GM21528 (cell line): ENCODE data around the gene RNASE8.

ENCODE experiments used
- ATAC-seq: cut with Tn5 transposase; IDR thresholded peaks from one replicate; pipeline ENCODE4 v1.9.1; 2021; ENCODE audit warnings: mild to moderate bottlenecking, moderate library complexity; ENCODE audit not compliant: unreplicated experiment, low FRiP score

RNASE8 gene

DNA sequence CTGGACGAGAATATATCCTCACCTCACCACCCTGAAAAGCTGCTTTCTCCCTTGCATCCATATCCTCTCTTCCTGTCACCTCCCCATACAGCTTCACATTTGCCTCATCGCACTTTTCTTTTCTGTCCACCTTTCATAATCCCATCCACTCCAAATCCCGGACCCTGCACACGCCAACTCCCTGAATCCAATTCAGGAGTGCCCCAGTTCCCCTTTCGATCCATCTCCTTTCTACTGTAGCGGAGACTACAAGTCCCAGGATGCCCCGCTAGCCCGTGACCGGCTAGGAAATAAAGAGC lies 45.7 kb downstream of the RNASE8 start:
- no peak for ATAC-seq

DNA sequence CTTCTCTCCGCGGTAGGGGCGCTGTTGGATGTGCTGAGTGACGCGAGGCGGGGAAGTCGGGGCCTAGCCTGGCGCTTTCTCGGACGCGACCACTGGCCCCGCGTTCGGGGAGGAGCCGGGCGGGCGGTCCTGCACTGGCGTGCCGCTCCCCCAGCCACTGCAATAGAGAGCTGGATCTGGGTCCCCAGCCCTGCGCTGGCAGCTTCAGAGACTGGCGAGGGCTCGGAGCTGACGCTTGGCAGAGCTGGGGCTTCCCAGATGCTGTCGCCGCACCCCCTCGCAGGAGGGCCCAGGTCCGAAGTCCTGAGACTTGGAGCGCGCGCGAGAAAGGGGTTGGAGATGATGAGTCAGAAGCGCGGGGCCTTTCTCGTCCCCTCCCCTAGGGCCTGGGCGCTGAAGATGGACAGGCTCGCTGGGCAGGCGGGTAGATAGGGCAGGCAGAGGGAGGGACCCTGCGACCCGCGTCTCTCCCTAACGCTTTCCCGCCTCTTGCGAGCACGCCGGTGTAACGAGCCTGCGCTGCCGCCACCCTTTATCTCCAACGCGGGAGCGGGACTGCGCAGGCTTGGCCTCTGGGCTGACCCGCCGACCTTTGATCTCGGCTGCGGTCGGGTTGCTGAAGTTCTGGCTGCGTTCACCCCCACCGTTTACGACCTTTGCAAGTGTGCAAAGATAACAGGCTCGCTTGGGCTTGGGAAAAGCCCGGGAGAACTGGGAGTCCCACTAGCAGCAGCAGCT lies 46.3 kb downstream of the RNASE8 start:
- peak; percentile 88 for ATAC-seq

DNA sequence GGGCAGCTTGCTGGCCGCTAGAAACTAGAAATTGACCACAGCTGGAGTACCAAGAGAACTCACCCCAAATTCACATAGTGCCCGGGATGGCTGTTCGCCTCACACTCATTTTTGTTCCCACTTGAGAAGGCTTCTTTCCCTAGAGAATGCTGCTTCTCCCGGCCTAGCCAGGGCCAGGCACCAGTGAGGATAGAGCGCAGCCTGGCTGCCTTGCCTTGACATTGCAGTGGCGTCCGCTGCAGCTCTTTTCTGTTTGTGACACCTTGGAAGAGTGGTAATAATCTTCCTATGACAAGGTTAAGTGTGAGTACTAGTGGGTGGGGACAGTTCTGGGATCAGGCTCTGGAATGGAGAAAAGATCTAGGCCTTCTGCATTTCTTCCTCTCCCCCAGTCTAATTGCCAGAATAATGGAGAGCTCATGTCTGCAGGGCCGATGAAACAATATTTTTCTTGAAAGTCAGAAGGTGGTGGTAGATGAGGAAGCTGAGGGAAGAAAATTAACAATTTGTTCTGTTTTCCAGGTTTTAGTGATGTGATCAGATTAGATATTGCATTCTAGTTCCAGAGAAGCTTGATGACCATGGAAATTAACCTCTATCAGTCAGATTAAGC lies 46.9 kb downstream of the RNASE8 start:
- peak; percentile 42 for ATAC-seq

DNA sequence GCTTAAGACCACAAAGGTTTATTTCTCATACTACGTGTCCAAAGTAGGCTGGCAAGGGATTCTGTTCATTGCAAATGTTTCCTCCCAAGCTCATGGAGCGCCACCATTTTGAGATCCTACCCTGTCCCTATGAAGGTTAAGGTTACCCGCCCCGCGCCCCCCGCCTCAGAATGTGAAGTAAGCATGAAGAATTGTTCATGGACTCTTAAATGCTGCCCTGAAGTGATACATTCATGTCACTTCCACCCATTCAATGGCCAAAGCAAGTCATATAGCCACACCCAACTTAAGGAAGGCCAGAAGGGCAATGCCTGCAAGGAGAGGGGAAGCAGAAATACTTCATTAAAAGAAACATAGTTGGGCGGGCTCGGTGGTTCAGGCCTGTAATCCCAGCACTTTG lies 47.5 kb downstream of the RNASE8 start:
- no peak for ATAC-seq

DNA sequence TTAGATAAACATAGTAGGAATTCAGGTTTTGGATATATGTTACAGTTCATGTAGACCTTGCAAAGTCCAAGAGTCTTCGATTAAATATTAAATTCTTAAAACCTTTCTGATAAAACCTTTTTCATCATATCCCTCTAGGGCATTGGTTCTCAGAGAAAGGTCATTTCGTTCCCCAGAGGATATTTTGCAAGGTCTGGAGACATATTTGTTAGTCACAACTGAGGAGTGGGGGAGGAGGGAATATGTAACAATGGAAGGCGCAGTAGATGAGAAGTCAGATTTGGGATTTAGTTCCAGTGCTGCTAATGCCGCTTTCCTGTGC lies 48.5 kb downstream of the RNASE8 start:
- no peak for ATAC-seq

DNA sequence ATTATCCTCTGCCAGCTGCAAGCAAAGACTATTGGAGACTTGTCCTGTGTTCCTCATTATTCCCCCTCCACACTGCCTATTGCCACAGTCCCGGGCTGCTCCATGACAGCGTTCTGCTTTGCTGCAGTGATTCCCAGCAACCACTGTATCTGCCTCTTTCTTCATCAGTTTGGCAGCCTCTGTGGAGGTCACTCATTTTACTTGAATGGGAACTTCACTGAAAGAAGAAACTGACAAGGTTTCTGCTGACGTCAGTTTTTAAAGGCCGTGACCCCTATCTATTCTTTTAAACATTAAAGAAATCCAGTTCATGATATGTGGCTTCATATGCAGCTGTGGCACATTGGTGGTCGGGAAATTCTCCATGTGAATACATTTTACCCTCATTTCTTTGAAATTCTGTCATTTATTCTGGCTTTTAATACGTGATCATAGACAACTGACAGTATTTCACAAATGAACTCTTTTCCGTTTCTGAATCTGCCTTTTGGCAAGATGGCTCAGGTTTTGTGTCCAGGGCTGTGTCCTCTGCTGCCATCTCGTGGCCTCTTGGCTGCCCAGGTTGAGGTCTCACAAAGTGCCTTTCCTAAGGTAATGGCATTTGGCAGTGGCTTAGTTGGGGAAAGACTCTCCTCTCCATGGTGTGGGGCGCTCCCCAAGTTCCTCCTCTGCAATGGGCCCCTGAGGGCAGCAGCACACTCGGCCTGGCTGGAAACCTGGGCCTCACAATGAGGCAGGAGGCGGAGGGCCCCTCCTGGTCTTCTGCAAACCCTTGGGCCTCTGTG lies 49.1 kb downstream of the RNASE8 start:
- no peak for ATAC-seq

DNA sequence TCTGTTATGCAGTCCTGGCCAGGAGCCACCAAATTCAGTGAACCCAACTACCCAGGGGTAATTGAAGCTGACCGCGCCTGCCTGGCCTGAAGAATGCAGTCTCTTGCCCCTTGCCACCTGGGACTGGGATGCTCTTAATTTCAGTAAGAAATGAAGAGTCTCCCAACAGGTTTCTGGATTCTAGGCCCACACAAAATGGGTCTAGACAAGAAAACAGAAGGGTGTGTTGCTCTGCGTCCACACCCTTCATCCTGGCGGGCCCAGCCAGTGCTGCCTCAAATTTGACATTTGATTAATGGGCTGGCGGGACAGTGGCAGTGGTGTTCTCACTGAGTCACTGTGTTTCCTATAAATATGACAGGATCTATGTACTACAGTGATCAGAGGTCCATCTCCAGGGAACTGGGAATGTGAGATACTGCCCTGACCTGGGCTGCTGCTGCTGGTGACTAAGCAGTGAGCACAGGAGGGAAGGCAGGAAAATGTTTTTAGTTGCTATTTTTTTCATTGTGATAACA lies 49.7 kb downstream of the RNASE8 start:
- no peak for ATAC-seq
